Fibroblast of pulmonary artery (primary cell): Measurements from ENCODE around the gene FXYD4.
"Not testable (repeated sequence)": the region's sequence is repeated elsewhere in the genome, so short reads cannot be mapped to it uniquely, and the experiment has no call there.

Source experiments
- DNase-seq: peaks from one replicate; pipeline ENCODE4 v3.0.0-alpha.2; 2010; ENCODE audit warnings: low read depth
- H3K4me3 ChIP-seq: replicated peaks from 2 replicates; pipeline ENCODE4 v1.5.1; 2011; ENCODE audit warnings: low read depth, mild to moderate bottlenecking, control low read depth, low read length, moderate library complexity
- CTCF ChIP-seq: IDR thresholded peaks from 2 replicates; pipeline ENCODE4 v1.5.1; 2011; ENCODE audit warnings: mild to moderate bottlenecking, control low read depth, low read length, inconsistent platforms; ENCODE audit errors: missing control alignments

The FXYD4 gene

DNA sequence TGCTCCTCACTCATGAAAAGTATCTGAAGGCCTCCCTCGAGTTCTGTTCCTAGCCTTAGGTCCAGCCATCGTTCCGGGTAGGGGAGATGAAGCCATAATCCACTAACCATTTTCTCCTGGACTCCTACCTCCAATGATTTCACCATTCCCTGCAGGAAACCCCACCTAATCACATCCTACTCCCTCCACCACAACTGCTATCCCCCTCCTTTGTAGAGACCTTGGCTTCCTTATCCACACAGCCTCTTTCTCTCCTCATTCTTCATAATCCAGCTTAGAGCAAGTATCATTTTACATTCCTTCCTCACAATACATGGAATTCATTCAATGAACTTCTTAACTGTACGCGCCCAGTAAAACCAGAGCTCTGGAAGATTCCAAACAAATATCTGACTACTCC, 18.9 kb downstream of the FXYD4 start:
- no peak for DNase-seq
- no peak overlapping the region for H3K4me3 ChIP-seq
- TF ChIP-seq CTCF, result no peak

- no peak overlapping the region for H3K4me3 ChIP-seq
- TF ChIP-seq CTCF, result peak; percentile 62
- DNase-seq, result peak; percentile 67
Observed at GRCh38 chr10:43390759-43391158, 19.3 kb downstream of the FXYD4 start.

DNA sequence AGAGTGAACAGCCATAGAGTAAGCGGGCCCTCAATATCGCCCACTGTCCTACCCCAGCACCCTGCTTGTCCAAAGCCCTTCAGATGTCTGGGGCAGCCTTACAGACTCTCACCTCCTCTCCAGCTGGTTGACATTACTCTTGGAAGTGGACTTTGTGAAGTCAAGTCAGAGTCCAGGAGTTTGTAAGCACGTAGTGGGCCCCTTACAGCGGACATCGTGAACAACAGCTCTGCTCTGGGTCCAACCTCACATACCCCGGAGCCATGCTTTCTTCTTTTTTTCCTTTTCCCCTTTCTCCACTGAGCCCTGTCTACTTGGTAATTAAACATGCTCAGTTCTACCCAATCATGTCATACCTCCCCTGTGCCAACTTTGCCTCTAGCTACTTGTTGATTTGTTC, 20.1 kb downstream of the FXYD4 start:
- no peak for TF ChIP-seq CTCF
- no peak overlapping the region for H3K4me3 ChIP-seq
- DNase-seq, result no peak

DNA sequence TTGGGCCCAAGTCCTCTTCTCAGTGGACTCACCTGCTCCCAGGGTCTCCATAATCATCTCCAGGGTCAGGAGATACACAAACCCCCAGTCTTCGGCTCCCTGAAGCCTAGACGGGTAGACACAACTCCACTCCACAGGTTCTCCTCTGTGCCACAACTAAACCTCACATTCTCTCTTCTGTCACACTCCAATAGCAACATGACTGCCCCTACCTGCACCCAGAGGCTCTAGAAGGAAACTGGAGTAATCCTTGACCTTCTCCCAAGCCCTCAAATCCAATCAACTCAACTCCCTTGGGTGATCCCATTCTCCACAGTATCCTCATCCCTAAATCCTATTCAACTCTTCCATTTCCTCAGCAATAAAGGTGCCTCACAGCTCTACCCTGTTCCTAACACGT, 21.3 kb downstream of the FXYD4 start:
- no peak for TF ChIP-seq CTCF
- DNase-seq, result no peak
- no peak overlapping the region for H3K4me3 ChIP-seq

DNA sequence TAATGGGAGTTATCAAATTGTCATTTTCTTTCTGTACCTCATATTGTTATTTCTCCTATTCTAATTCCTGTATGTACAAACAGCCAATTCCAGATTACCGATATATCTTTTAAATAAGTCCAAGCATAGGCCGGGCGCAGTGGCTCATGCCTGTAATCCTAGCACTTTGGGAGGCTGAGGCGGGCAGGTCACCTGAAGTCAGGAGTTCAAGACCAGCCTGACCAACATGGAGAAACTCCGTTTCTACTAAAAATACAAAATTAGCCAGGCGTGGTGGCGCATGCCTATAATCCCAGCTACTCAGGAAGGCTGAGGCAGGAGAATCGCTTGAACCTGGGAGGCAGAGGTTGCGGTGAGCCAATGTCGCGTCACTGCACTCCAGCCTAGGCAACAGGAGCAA, 21.8 kb downstream of the FXYD4 start:
- H3K4me3 ChIP-seq, DNase-seq: not testable (repeated sequence)

GRCh38 chr10:43393606-43394360, 22.3 kb downstream of the FXYD4 start:
- DNase-seq, result no peak
- no peak for TF ChIP-seq CTCF
- H3K4me3 ChIP-seq, result no peak overlapping the region

DNA sequence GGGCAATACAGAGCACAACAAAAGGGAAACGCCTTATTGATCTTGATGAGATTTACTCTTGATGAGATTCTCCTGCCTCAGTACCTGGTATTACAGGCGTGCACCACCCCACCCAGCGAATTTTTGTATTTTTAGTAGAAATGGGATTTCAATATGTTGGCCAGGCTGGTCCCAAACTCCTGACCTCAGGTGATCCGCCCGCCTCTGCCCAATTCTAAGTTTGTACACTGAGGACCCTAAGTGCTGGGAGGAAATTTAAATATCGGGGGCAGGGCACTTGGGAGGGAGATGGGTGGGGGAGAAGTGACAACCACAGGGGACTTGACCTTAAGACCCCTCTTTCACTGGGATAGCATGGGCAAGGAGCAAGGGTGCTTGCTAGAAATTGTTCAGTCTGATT, 23.4 kb downstream of the FXYD4 start:
- H3K4me3 ChIP-seq, result peak overlapping the region; percentile 73
- TF ChIP-seq CTCF, result no peak
- DNase-seq, result no peak
